HEK293 (cell line): ENCODE results near the gene KCNQ2.

Source experiments
- CTCF ChIA-PET: fragments of 350-600 bp; formaldehyde crosslinking; extraction: SDS; loops from one replicate; lab custom pipeline; 2021; ENCODE audit warnings: antibody characterized with exemption; lab: Yijun Ruan, JAX
- POLR2A ChIA-PET: fragments of 300-600 bp; formaldehyde crosslinking; extraction: SDS; loops from one replicate; lab custom pipeline; 2020; ENCODE audit warnings: antibody characterized with exemption, inconsistent platforms; lab: Yijun Ruan, JAX
- H3K27ac ChIP-seq: fragments of 200-500 bp; sonication (Bioruptor generic); 2 replicates; pipeline ENCODE4 v1.5.1; 2014; ENCODE audit warnings: low read depth, low read length, control low read depth, inconsistent platforms; ENCODE audit errors: extremely low read depth
- H3K36me3 ChIP-seq, 2 experiments: fragments of 200-500 bp in 1 of 2; sonication (Bioruptor generic) in 1 of 2; 1 replicate in 1 of 2; 2 replicates in 1 of 2; pipeline ENCODE4 v1.5.1; 2014 to 2017; ENCODE audit warnings: inconsistent platforms in 2 of 2, low read length in 2 of 2; ENCODE audit not compliant: control insufficient read depth in 2 of 2, insufficient read depth in 1 of 2
- H3K4me1 ChIP-seq: fragments of 200-500 bp; sonication (Bioruptor generic); 2 replicates; pipeline ENCODE4 v1.5.1; 2014; ENCODE audit warnings: mild to moderate bottlenecking, low read length, inconsistent platforms; ENCODE audit not compliant: control insufficient read depth, insufficient read depth
- H3K4me3 ChIP-seq: 2 replicates; pipeline ENCODE4 v1.5.1; 2011; ENCODE audit warnings: low read depth, mild to moderate bottlenecking, control low read depth, low read length, moderate library complexity
- H3K9me3 ChIP-seq: fragments of 200-500 bp; sonication (Bioruptor generic); 2 replicates; pipeline ENCODE4 v1.5.1; 2014; ENCODE audit warnings: low read depth, low read length, inconsistent platforms; ENCODE audit not compliant: control insufficient read depth, insufficient read depth
- EGR2 ChIP-seq: fragments of 450-650 bp; formaldehyde crosslinking; IDR thresholded peaks from 2 replicates; pipeline ENCODE4 v1.5.1; 2016; ENCODE audit warnings: low read depth, missing biosample characterization, missing genetic modification characterization
- GLIS1 ChIP-seq: fragments of 450-650 bp; formaldehyde crosslinking; IDR thresholded peaks from 2 replicates; pipeline ENCODE4 v1.5.1; 2016; ENCODE audit warnings: missing biosample characterization, missing genetic modification characterization
- GLIS2 ChIP-seq: fragments of 450-650 bp; formaldehyde crosslinking; IDR thresholded peaks from 2 replicates; pipeline ENCODE4 v1.5.1; 2016; ENCODE audit warnings: missing biosample characterization, missing genetic modification characterization
- KLF1 ChIP-seq: fragments of 450-650 bp; formaldehyde crosslinking; IDR thresholded peaks from 2 replicates; pipeline ENCODE4 v1.5.1; 2016; ENCODE audit warnings: missing biosample characterization, missing genetic modification characterization
- SCRT1 ChIP-seq: fragments of 450-650 bp; formaldehyde crosslinking; IDR thresholded peaks from 2 replicates; pipeline ENCODE4 v1.5.1; 2016; ENCODE audit warnings: missing biosample characterization, missing genetic modification characterization, borderline replicate concordance
- ZBTB20 ChIP-seq: fragments of 450-650 bp; formaldehyde crosslinking; IDR thresholded peaks from 2 replicates; pipeline ENCODE4 v1.5.1; 2016; ENCODE audit warnings: missing biosample characterization, missing genetic modification characterization
- ZBTB48 ChIP-seq: fragments of 450-650 bp; formaldehyde crosslinking; IDR thresholded peaks from 2 replicates; pipeline ENCODE4 v1.5.1; 2016; ENCODE audit warnings: missing biosample characterization, missing genetic modification characterization
- ZBTB8A ChIP-seq: fragments of 450-650 bp; formaldehyde crosslinking; IDR thresholded peaks from 2 replicates; pipeline ENCODE4 v1.5.1; 2016; ENCODE audit warnings: missing biosample characterization, missing genetic modification characterization
- ZFP37 ChIP-seq: fragments of 450-650 bp; formaldehyde crosslinking; IDR thresholded peaks from 2 replicates; pipeline ENCODE4 v1.5.1; 2016; ENCODE audit warnings: missing biosample characterization, missing genetic modification characterization
- ZNF10 ChIP-seq: fragments of 450-650 bp; formaldehyde crosslinking; IDR thresholded peaks from 2 replicates; pipeline ENCODE4 v1.5.1; 2017; ENCODE audit warnings: missing biosample characterization, missing genetic modification characterization
- ZNF157 ChIP-seq: fragments of 450-650 bp; formaldehyde crosslinking; IDR thresholded peaks from 2 replicates; pipeline ENCODE4 v1.5.1; 2016; ENCODE audit warnings: missing biosample characterization, missing genetic modification characterization
- ZNF2 ChIP-seq: fragments of 450-650 bp; formaldehyde crosslinking; IDR thresholded peaks from 2 replicates; pipeline ENCODE4 v1.5.1; 2016; ENCODE audit warnings: missing biosample characterization, missing genetic modification characterization
- ZNF311 ChIP-seq: fragments of 450-650 bp; formaldehyde crosslinking; IDR thresholded peaks from 2 replicates; pipeline ENCODE4 v1.5.1; 2017; ENCODE audit warnings: missing biosample characterization, missing genetic modification characterization, borderline replicate concordance
- ZNF423 ChIP-seq: fragments of 450-650 bp; formaldehyde crosslinking; IDR thresholded peaks from 2 replicates; pipeline ENCODE4 v1.5.1; 2016; ENCODE audit warnings: missing biosample characterization, missing genetic modification characterization
- ZNF571 ChIP-seq: fragments of 450-650 bp; formaldehyde crosslinking; IDR thresholded peaks from 2 replicates; pipeline ENCODE4 v1.5.0; 2017; ENCODE audit warnings: missing biosample characterization, missing genetic modification characterization
- ZNF654 ChIP-seq: fragments of 450-650 bp; formaldehyde crosslinking; IDR thresholded peaks from 2 replicates; pipeline ENCODE4 v1.5.1; 2016; ENCODE audit warnings: low read depth, missing biosample characterization, missing genetic modification characterization
- TF ChIP-seq, protein P1 (sequence below): fragments of 450-650 bp; formaldehyde crosslinking; IDR thresholded peaks from 2 replicates; pipeline ENCODE4 v1.5.1; 2017; ENCODE audit warnings: missing biosample characterization, mild to moderate bottlenecking, missing genetic modification characterization, moderate library complexity
- TF ChIP-seq, protein P2 (sequence below): fragments of 450-650 bp; formaldehyde crosslinking; IDR thresholded peaks from 2 replicates; pipeline ENCODE4 v1.5.1; 2016; ENCODE audit warnings: missing biosample characterization, missing genetic modification characterization
- TF ChIP-seq, protein P3 (sequence below): fragments of 450-650 bp; formaldehyde crosslinking; optimal IDR thresholded peaks from 2 replicates; pipeline ENCODE3; 2016; ENCODE audit warnings: missing biosample characterization, mild to moderate bottlenecking, missing genetic modification characterization
- TF ChIP-seq, protein P4 (sequence below): fragments of 450-650 bp; formaldehyde crosslinking; IDR thresholded peaks from 2 replicates; pipeline ENCODE4 v1.5.1; 2016; ENCODE audit warnings: missing biosample characterization, missing genetic modification characterization

The KCNQ2 gene

DNA sequence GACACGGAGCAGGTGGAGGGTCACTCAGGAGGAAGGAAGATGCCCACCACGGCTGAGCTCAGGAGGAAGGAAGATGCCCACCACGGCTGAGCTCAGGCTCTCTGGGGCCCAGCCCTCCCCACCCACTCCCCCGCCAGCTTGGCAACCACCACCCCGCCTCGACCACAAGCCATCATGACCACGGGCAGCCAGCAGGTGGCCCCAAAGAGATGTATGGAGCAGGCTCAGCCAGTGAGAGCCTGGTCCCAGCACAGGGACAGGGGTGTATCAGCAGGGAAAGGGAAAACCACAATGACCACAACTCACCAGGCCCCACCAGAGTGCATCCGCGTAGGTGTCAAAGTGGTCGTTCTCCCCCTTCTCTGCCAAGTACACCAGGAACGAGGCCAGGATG, 30.4 kb downstream of the KCNQ2 start (continued):
- TF ChIP-seq, protein P1, sequence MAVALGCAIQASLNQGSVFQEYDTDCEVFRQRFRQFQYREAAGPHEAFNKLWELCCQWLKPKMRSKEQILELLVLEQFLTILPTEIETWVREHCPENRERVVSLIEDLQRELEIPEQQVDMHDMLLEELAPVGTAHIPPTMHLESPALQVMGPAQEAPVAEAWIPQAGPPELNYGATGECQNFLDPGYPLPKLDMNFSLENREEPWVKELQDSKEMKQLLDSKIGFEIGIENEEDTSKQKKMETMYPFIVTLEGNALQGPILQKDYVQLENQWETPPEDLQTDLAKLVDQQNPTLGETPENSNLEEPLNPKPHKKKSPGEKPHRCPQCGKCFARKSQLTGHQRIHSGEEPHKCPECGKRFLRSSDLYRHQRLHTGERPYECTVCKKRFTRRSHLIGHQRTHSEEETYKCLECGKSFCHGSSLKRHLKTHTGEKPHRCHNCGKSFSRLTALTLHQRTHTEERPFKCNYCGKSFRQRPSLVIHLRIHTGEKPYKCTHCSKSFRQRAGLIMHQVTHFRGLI (tag by site-specific recombination), result no peak
- TF ChIP-seq ZNF423 (tag by site-specific recombination) (no peak), KLF1 (tag by site-specific recombination) (0 out of 2 replicates have a peak, but pooled peaks have one; percentile 8), GLIS2 (peak; percentile 33; the same call in 1 of the 2 replicates), ZNF10 (tag by site-specific recombination) (peak; percentile 35; the same call in 1 of the 2 replicates), ZBTB48 (no peak), EGR2 (peak; percentile 61), ZNF654 (tag by site-specific recombination) (peak; percentile 62)
- TF ChIP-seq, protein P2, sequence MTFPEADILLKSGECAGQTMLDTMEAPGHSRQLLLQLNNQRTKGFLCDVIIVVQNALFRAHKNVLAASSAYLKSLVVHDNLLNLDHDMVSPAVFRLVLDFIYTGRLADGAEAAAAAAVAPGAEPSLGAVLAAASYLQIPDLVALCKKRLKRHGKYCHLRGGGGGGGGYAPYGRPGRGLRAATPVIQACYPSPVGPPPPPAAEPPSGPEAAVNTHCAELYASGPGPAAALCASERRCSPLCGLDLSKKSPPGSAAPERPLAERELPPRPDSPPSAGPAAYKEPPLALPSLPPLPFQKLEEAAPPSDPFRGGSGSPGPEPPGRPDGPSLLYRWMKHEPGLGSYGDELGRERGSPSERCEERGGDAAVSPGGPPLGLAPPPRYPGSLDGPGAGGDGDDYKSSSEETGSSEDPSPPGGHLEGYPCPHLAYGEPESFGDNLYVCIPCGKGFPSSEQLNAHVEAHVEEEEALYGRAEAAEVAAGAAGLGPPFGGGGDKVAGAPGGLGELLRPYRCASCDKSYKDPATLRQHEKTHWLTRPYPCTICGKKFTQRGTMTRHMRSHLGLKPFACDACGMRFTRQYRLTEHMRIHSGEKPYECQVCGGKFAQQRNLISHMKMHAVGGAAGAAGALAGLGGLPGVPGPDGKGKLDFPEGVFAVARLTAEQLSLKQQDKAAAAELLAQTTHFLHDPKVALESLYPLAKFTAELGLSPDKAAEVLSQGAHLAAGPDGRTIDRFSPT (tag by site-specific recombination), result no peak

DNA sequence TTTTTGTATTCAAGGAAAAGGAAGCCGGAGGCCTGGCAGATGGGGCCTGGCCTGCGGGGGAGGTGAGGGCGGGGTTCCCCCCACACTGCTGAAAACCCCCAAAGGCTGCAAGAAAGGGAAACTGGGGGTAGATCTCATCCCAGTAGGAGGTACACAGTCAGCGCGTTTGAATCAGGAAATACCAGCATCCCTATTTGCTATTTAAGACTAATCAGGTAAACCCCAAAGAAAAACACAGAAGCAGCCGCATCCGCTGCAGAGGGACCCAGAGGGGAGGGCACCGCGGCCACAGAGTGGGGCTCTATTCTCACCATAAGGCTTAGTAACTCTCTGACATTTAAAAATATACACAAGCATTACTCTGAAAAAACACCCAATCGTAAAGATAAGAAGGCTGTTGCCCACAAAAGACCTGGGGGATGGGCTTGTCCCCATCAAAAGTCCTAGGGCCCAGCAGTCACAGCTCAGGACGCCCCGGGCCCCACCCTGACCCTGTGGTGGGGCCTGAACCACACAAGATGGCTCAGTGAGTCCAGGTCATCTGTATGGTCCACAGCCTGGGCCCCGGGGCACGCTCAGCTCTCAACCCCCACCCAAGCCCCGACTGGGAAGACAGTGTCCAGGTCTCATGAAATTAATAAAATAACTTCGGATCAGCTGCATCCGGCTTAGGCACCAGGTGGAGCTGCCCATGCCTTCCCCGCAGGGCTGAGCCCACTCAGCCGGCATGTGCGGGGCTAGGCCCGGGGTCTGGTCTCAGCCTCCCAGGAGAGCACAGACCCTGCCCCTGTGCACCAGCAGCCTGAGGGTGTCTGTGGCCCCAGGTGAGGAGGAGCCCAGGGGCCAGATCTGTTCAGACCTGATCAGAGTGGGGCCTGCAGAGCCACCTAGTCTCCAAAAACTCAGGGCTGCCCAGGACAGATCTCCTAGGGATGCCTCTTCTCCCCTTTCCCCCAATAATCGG, 31.0 kb downstream of the KCNQ2 start:
- no peaks in the 10 kb centered on the region for H3K9me3 ChIP-seq

DNA sequence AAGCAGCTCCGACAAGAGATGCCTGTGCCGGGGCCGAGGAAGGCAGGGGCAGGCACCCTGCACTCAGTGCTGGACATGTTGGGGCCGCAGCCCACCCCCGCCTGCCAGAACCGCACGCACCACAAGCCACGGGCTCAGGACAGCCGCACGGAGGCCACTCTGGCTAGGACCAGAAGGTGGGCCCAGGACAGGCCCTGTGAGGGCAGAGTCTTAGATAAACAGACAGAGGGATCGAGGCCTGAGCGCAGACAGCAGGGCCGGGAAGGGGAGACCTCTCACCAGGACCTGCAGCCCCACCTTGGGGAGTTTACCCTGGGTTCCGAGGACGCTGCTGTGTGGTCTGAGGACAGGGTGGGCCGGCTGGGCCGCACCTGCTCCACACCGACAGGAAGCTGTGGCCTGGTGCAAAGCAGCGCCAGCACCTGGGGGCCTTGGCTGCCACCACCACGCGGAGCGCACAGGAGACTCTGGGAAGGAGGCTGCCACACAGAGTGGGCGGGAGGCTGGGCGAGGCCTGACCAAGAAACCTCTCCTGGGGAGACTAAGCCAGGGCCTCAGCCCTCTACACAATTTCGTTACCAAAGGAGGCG, 32.0 kb downstream of the KCNQ2 start:
- TF ChIP-seq ZNF571 (tag by site-specific recombination), result no peak
- TF ChIP-seq ZNF2 (tag by site-specific recombination), result no peak
- TF ChIP-seq, protein P3, sequence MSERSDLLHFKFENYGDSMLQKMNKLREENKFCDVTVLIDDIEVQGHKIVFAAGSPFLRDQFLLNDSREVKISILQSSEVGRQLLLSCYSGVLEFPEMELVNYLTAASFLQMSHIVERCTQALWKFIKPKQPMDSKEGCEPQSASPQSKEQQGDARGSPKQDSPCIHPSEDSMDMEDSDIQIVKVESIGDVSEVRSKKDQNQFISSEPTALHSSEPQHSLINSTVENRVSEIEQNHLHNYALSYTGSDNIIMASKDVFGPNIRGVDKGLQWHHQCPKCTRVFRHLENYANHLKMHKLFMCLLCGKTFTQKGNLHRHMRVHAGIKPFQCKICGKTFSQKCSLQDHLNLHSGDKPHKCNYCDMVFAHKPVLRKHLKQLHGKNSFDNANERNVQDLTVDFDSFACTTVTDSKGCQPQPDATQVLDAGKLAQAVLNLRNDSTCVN (tag by site-specific recombination), result no peak
- no peak for TF ChIP-seq SCRT1 (tag by site-specific recombination)
- no peak for TF ChIP-seq ZNF311 (tag by site-specific recombination)
- no peak for TF ChIP-seq ZFP37
- no peak for TF ChIP-seq ZBTB8A (tag by site-specific recombination)
- peak; percentile 15; the same call in 1 of the 2 replicates for TF ChIP-seq KLF1 (tag by site-specific recombination)
- no peaks in the 10 kb centered on the region for H3K9me3 ChIP-seq
- ChIA-PET POLR2A (no interaction called here), CTCF (interaction anchor here (0.7 to 0.9 kb wide), 3 partner anchors 15 to 102 kb away, joined by 3 to 6 read pairs (median 4); no protein-coding TSS in a partner anchor)
- no peaks in the 10 kb centered on the region for H3K36me3 ChIP-seq
- H3K4me1 ChIP-seq, result peaks cover 10% of the 10 kb centered on the region
- no peak overlapping the region for H3K4me3 ChIP-seq
- no peak overlapping the region for H3K27ac ChIP-seq

More for the DNA sequence above, 31.0 kb downstream of the KCNQ2 start:
- ChIA-PET POLR2A (interaction anchor here (0.5 kb wide), 1 partner anchor 320 kb away, joined by 3 read pairs; no protein-coding TSS in a partner anchor), CTCF (interaction anchor here (0.6 to 1.0 kb wide), 11 partner anchors 16 to 992 kb away, joined by 3 to 6 read pairs (median 3); partner anchors contain the start of gene PTK6)
- TF ChIP-seq ZBTB20 (tag by site-specific recombination) (peak; percentile 21; the same call in 1 of the 2 replicates), GLIS1 (peak; percentile 48), KLF1 (tag by site-specific recombination) (peak; percentile 82), ZNF157 (tag by site-specific recombination) (no peak)
- TF ChIP-seq, protein P4, sequence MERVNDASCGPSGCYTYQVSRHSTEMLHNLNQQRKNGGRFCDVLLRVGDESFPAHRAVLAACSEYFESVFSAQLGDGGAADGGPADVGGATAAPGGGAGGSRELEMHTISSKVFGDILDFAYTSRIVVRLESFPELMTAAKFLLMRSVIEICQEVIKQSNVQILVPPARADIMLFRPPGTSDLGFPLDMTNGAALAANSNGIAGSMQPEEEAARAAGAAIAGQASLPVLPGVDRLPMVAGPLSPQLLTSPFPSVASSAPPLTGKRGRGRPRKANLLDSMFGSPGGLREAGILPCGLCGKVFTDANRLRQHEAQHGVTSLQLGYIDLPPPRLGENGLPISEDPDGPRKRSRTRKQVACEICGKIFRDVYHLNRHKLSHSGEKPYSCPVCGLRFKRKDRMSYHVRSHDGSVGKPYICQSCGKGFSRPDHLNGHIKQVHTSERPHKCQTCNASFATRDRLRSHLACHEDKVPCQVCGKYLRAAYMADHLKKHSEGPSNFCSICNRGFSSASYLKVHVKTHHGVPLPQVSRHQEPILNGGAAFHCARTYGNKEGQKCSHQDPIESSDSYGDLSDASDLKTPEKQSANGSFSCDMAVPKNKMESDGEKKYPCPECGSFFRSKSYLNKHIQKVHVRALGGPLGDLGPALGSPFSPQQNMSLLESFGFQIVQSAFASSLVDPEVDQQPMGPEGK (tag by site-specific recombination), result 0 out of 2 replicates have a peak, but pooled peaks have one; percentile 23
- Histone ChIP-seq H3K4me3 (no peak overlapping the region), H3K36me3 (no peaks in the 10 kb centered on the region), H3K27ac (peak overlapping the region; percentile 41; the same call in 1 of the 2 replicates), H3K4me1 (peaks cover 10% of the 10 kb centered on the region)
